GM18511 (cell line): ENCODE data around the gene EEA1.
"Not testable (repeated sequence)": the region's sequence is repeated elsewhere in the genome, so short reads cannot be mapped to it uniquely, and the experiment has no call there.

Source experiments
- ATAC-seq: cut with Tn5 transposase; IDR thresholded peaks from one replicate; pipeline ENCODE4 v1.9.1; 2021; ENCODE audit warnings: mild to moderate bottlenecking, moderate library complexity; ENCODE audit not compliant: unreplicated experiment

The EEA1 gene

GRCh38 chr12:92757597-92758121 lies 171.4 kb downstream of the EEA1 start:
- no peak for ATAC-seq

DNA sequence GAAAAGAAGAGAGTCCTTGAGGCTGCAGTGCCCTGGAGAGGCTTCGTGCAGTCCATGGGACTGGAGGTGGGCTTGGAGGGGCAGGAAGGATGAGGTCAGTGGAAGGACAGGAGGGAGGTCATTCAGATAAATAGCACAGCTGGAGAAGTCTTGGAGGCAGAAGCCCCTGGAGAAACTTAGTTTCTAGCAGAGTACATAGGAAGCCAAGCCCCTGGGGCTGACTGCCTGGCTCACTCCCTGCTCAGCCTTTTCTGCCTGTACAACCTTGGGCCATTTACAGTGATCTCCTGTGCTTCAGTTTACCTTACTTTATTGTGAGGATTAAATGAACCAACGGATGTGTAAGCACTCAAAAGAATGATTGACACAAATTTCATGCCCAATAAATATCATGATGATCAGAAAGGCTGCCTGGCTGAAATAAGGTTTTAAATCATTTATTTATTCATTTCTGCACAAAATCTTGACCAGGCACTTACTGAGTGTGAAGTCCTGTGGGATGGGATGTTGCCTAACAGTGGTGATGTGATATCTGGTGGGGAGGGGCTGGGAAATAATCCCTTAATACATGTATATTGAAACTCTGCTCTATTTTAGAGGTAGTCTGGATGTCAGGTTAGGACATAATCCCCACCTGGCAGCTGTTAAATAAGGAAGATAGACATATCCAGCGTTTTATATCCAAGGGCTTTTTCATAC lies 172.0 kb downstream of the EEA1 start:
- no peak for ATAC-seq

- no peak for ATAC-seq
Observed at GRCh38 chr12:92753976-92754885, 174.9 kb downstream of the EEA1 start.

- not testable (repeated sequence) for ATAC-seq
Observed at GRCh38 chr12:92749691-92750090, 179.4 kb downstream of the EEA1 start.

DNA sequence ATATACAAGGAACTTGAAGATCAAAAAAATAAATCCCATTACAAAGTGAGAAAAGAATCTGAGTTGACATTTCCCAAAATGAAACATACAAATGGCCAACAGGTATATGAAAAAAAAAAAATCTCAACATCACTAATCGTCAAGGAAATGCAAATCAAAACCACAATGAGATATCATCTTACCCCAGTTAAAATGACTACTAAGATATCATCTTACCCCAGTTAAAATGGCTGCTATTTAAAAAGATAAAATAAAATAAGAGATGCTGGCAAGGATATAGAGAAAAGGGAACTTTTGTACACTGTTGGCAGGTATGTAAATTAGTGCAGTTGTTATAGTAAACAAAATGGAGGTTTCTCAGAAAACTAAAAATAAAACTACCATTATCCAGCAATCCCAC lies 181.9 kb downstream of the EEA1 start:
- no peak for ATAC-seq

DNA sequence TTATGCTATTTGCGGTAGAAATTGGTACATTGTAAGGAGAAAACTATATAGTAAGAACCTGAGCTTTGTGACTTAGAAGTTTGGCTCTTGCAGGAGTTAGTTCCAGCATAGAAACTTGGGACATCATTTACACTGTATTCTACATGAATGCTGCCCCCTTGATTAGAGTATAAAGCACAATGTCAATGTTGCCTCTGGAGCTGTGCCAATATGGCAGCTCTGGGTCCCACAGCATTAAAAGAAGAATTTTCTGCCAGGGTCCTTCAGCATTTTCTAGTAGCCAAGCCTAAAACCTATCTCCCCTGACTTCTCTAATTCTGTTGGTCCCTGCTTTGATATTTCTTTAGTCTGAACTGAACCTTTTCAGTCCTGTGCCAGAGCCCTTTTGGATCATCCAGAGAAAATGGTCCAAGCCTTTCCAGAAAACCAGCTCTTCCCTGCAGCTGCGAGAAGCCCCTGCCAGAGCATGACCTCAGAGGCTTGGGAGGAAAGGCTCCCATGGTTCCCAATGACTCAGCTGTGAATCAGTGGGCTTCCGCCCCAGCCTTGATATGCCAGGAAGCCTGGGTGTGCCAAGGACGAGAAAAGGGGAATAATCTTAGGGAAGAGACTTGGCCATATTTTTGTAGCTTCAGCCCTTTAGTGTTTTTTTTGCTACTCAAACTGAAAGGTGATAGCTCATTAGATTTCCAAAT lies 183.1 kb downstream of the EEA1 start:
- no peak for ATAC-seq

DNA sequence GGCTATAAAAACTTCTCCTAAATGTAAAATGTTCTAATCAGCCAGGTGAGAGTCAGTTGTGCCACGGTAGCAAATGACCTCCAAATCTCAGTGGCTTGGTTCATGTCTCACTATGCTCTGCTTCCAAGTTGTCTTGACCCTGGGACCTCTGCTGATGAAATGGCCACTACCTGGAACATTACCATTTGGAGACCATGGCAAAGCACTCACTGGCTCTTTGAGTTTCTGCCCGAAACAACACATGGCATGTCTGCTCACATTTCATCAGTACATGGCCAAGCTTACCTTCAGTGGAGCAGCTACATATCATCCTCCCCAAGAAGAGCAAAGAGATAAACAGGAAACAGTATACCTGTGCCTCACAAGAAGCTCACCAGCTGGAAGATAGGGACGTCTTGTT lies 186.1 kb downstream of the EEA1 start:
- ATAC-seq = no peak

GRCh38 chr12:92740411-92740810 lies 188.7 kb downstream of the EEA1 start:
- ATAC-seq = no peak

DNA sequence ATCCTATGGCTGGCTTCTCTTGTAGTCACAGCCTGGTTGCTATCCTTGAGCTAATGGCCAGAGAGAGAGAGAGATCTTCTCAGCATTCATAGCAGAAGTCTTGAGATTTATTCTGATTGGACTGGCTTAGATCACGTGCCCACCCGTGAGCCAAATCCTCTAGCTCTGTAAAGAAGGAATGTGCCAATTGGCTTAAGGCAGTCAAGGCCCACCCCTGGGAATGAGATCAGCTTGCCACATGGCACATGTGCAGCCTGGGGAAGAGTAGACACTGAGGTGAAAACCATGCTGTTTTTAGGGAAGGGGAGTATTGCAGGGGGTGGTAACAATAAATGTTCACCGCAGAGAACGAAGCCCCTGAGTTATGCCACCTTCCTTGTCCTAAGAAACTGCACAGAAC lies 190.0 kb downstream of the EEA1 start:
- no peak for ATAC-seq

GRCh38 chr12:92737855-92738850 lies 190.9 kb downstream of the EEA1 start:
- no peak for ATAC-seq

- ATAC-seq = no peak
Observed at GRCh38 chr12:92736605-92737004, 192.5 kb downstream of the EEA1 start.

- ATAC-seq = no peak
Observed at GRCh38 chr12:92735131-92735721, 193.9 kb downstream of the EEA1 start.

DNA sequence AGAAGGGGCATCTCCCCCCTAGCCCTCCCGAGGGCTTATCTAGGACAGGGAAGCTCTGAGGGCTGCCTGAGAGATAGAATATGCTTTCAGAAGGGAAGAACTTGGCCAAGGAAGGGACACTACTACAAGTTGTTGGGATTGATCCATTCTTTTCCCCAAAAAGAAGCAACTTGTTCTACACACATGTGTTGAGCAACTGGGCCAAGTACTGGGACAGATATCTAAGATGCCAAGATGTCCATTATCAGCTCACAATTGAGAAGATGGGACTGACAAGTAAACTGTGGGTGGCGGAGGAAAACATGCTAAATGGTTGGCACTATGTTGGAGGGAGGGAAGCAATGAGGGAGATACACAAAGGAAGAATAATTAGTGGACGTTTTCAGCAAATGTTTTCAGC lies 195.4 kb downstream of the EEA1 start:
- no peak for ATAC-seq

GRCh38 chr12:92733181-92733580 lies 195.9 kb downstream of the EEA1 start:
- ATAC-seq = no peak

DNA sequence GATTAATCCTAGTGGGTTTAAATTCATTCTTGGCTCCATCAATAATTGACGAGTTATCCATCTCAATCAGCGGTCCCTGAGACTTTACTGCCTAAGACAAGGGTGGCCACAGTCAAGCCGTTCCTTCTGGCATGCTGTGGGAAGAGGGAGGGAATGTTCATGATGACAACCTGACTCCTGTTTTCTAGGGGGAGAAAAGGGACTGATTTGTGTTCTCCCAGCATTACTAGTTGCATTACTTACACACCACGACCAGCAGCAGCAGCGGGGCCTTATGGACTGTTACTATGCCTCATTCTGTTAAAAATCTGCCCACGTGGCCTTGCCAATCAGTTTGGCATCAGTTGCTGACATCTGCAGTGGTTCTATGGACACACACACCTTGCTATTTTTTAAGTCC lies 196.4 kb downstream of the EEA1 start:
- ATAC-seq = no peak

GRCh38 chr12:92732216-92732615 lies 196.9 kb downstream of the EEA1 start:
- no peak for ATAC-seq

- no peak for ATAC-seq
Observed at GRCh38 chr12:92730758-92731157, 198.3 kb downstream of the EEA1 start.

GRCh38 chr12:92729773-92730305 lies 199.3 kb downstream of the EEA1 start:
- peak; percentile 50 for ATAC-seq

DNA sequence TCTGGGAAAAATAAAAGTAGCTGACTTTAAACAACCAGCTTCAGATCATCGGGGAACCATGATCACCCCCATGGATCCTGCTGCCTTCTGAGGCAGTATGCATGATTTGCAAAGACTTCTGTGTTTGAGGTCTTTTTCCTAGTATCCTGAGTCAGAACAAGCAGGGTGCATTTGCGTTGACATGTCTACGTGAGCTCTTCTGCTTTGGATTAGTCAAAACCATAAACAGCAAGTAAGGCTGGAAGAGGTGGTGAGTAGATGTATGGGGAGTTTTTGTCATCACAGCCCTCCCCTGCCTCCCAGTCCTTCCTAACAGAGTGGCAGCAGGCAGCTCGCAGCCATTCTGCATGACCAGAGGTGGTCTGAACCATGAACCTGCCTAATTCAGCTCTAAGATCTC lies 202.2 kb downstream of the EEA1 start:
- no peak for ATAC-seq

GRCh38 chr12:92722897-92723296 lies 206.2 kb downstream of the EEA1 start:
- ATAC-seq = no peak
